ENCODE data around the gene ACOT7. TPM values are rescaled to one million over a fixed set of nuclear protein-coding genes. Genes with fewer than 3 reads are reported as not detected.

Gene ACOT7
- total RNA-seq, 4 donors from 2014 or later = 3.7 to 13.4 (median 6.3) TPM

GRCh38 chr1:6241107-6241886, 152.3 kb downstream of the ACOT7 start:
- intact Hi-C loops (cut with DNase I) = loop anchor here (5.0 kb wide), 2 partner anchors 34 to 189 kb away; partner anchors contain the start of gene RNF207
- 16 to 17% methylated on average over 21 to 26 of the region's 33 CpGs for whole genome bisulfite sequencing, 2 donors
- TF ChIP-seq POLR2A (IDR thresholded peaks at IDR 0.05) = no peak
- TF ChIP-seq CTCF (IDR thresholded peaks at IDR 0.05) = no peak
- no peak for DNase-seq
- Histone ChIP-seq H3K4me1 (peaks cover 0 to 22% of the 10 kb centered on the region in 2 donors), H3K9me3 (no peaks in the 10 kb centered on the region), H3K27ac (no peak overlapping the region), H3K36me3 (no peaks in the 10 kb centered on the region), H3K27me3 (peaks cover 36% of the 10 kb centered on the region), H3K4me3 (replicated peaks in 1 of 3) (no peak overlapping the region)

GRCh38 chr1:6239950-6240768, 153.4 kb downstream of the ACOT7 start:
- Histone ChIP-seq H3K27ac (no peak overlapping the region), H3K4me1 (peaks cover 1 to 12% of the 10 kb centered on the region in 2 donors), H3K36me3 (no peaks in the 10 kb centered on the region), H3K9me3 (no peaks in the 10 kb centered on the region), H3K27me3 (peaks cover 36% of the 10 kb centered on the region), H3K4me3 (replicated peaks in 1 of 3) (no peak overlapping the region)
- intact Hi-C loops (cut with DNase I) = loop anchor here (5.0 kb wide), 2 partner anchors 33 to 188 kb away; partner anchors contain the start of gene RNF207
- 37 to 42% methylated on average over 17 of the region's 17 CpGs for WGBS, 2 donors
- TF ChIP-seq CTCF (IDR thresholded peaks at IDR 0.05) = no peak
- TF ChIP-seq POLR2A (IDR thresholded peaks at IDR 0.05) = no peak
- no peak for DNase-seq

GRCh38 chr1:6239213-6239752, 154.3 kb downstream of the ACOT7 start:
- intact Hi-C loops (cut with DNase I) = no loop called here
- no peak overlapping the region for H3K4me3 ChIP-seq (replicated peaks in 1 of 3)
- TF ChIP-seq POLR2A (IDR thresholded peaks at IDR 0.05) (no peak), CTCF (IDR thresholded peaks at IDR 0.05) (no peak)
- no peak for DNase-seq
- H3K9me3 ChIP-seq = no peaks in the 10 kb centered on the region
- peaks cover 9 to 20% of the 10 kb centered on the region in 2 donors for H3K4me1 ChIP-seq
- WGBS, 2 donors = 36 to 43% methylated on average over 7 of the region's 7 CpGs
- no peak overlapping the region for H3K27ac ChIP-seq
- H3K36me3 ChIP-seq = no peaks in the 10 kb centered on the region
- peaks cover 34% of the 10 kb centered on the region for H3K27me3 ChIP-seq

DNA sequence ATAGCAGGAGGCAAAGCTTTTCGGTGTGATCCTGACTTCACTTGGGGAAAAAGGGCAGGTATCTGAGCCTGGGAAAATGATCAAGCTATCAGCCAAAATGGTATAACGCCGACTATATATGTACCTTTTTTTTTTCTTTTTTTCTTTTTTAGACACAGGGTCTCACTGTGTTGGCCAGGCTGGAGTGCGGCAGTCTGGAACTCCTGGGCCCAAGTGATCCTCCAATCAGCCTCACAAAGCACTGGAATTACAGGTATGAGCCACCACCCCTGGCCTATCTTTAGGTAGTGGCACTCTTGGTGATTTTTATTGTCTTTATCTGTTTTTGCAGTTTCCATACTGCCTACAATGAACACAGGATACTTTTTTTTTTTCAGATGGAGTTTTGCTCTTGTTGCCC, 156.5 kb downstream of the ACOT7 start:
- no peak for TF ChIP-seq POLR2A (IDR thresholded peaks at IDR 0.05)
- no peak for TF ChIP-seq CTCF (IDR thresholded peaks at IDR 0.05)
- Histone ChIP-seq H3K27me3 (peaks cover 16% of the 10 kb centered on the region), H3K4me3 (replicated peaks in 1 of 3) (no peak overlapping the region), H3K9me3 (no peaks in the 10 kb centered on the region), H3K4me1 (peaks cover 9 to 16% of the 10 kb centered on the region in 2 donors), H3K36me3 (peaks cover 0 to 9% of the 10 kb centered on the region in 2 donors), H3K27ac (no peak overlapping the region)
- intact Hi-C loops (cut with DNase I) = no loop called here
- WGBS, 2 donors = 94 to 95% methylated on average over 4 of the region's 4 CpGs
- no peak for DNase-seq
